ENCODE data around the gene ECT2L.

- TF ChIP-seq POLR2A (IDR thresholded peaks at IDR 0.05; ENCODE audit: low read depth, low read length): no peak
- TF ChIP-seq CTCF (conservative IDR thresholded peaks at IDR 0.05; ENCODE audit: low read depth, low read length): no peak
- no peak for TF ChIP-seq CEBPB (IDR thresholded peaks at IDR 0.05; ENCODE audit: low read depth, low read length)
- no peak for TF ChIP-seq MXI1 (IDR thresholded peaks at IDR 0.05; ENCODE audit: borderline replicate concordance, low read depth, low read length)
- no peak for TF ChIP-seq RAD21 (IDR thresholded peaks at IDR 0.05; ENCODE audit: low read length)
- TF ChIP-seq USF2 (IDR thresholded peaks at IDR 0.05; ENCODE audit: low read depth, low read length): no peak
- no peak for TF ChIP-seq ELK1 (IDR thresholded peaks at IDR 0.05; ENCODE audit: borderline replicate concordance, low read depth, low read length)
Measured at GRCh38 chr6:138931660-138932059, 135.8 kb downstream of the ECT2L start.
